Parathyroid adenoma (tissue), 2 donors: ENCODE measurements around the gene CCL8.

Source experiments
- H2AFZ ChIP-seq: fragments of 300-600 bp; sonication (generic); one replicate; pipeline ENCODE4 v1.7.0; 2017; ENCODE audit warnings: antibody characterized with exemption, mild to moderate bottlenecking
- H3K27ac ChIP-seq: fragments of 300-600 bp; sonication (generic); one replicate; pipeline ENCODE4 v1.7.0; 2017
- H3K27me3 ChIP-seq: fragments of 300-600 bp; sonication (generic); one replicate; pipeline ENCODE4 v1.7.0; 2017; ENCODE audit warnings: low read length; ENCODE audit not compliant: control insufficient read depth, insufficient read depth
- H3K36me3 ChIP-seq: fragments of 300-600 bp; sonication (generic); one replicate; pipeline ENCODE4 v1.7.0; 2017; ENCODE audit warnings: low read length; ENCODE audit not compliant: control insufficient read depth, insufficient read depth
- H3K4me1 ChIP-seq: fragments of 300-600 bp; sonication (generic); one replicate; pipeline ENCODE4 v1.7.0; 2017; ENCODE audit warnings: control low read depth
- H3K4me2 ChIP-seq: fragments of 300-600 bp; sonication (generic); one replicate; pipeline ENCODE4 v1.7.0; 2017; ENCODE audit warnings: low read length
- H3K4me3 ChIP-seq: fragments of 300-600 bp; sonication (generic); one replicate; pipeline ENCODE4 v1.7.0; 2017; ENCODE audit warnings: low read depth, low read length
- H3K79me2 ChIP-seq: fragments of 300-600 bp; sonication (generic); one replicate; pipeline ENCODE4 v1.7.0; 2017; ENCODE audit warnings: control low read depth
- H3K9ac ChIP-seq: fragments of 300-600 bp; sonication (generic); one replicate; pipeline ENCODE4 v1.7.0; 2017; ENCODE audit warnings: mild to moderate bottlenecking
- H3K9me3 ChIP-seq: fragments of 300-600 bp; sonication (generic); one replicate; pipeline ENCODE4 v1.7.0; 2017; ENCODE audit warnings: low read length; ENCODE audit not compliant: control insufficient read depth
- TF ChIP-seq, protein P1 (sequence below): fragments of 300-600 bp; sonication (generic); IDR thresholded peaks from one replicate; pipeline ENCODE4 v1.7.0; 2017; ENCODE audit warnings: antibody characterized with exemption, mild to moderate bottlenecking
- donor health status: primary hyperparathyroidism.

The CCL8 gene

GRCh38 chr17:34311291-34311690, 7.9 kb upstream of the CCL8 start:
- no peaks in the 10 kb centered on the region for H3K27me3 ChIP-seq
- H3K4me2 ChIP-seq: no peak overlapping the region
- H2AFZ ChIP-seq: no peak overlapping the region
- H3K36me3 ChIP-seq: no peaks in the 10 kb centered on the region
- no peaks in the 10 kb centered on the region for H3K4me1 ChIP-seq
- no peaks in the 10 kb centered on the region for H3K9me3 ChIP-seq
- no peaks in the 10 kb centered on the region for H3K79me2 ChIP-seq
- no peak overlapping the region for H3K4me3 ChIP-seq
- no peak overlapping the region for H3K9ac ChIP-seq
- H3K27ac ChIP-seq: no peak overlapping the region
- TF ChIP-seq, protein P1, sequence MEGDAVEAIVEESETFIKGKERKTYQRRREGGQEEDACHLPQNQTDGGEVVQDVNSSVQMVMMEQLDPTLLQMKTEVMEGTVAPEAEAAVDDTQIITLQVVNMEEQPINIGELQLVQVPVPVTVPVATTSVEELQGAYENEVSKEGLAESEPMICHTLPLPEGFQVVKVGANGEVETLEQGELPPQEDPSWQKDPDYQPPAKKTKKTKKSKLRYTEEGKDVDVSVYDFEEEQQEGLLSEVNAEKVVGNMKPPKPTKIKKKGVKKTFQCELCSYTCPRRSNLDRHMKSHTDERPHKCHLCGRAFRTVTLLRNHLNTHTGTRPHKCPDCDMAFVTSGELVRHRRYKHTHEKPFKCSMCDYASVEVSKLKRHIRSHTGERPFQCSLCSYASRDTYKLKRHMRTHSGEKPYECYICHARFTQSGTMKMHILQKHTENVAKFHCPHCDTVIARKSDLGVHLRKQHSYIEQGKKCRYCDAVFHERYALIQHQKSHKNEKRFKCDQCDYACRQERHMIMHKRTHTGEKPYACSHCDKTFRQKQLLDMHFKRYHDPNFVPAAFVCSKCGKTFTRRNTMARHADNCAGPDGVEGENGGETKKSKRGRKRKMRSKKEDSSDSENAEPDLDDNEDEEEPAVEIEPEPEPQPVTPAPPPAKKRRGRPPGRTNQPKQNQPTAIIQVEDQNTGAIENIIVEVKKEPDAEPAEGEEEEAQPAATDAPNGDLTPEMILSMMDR: no peak

DNA sequence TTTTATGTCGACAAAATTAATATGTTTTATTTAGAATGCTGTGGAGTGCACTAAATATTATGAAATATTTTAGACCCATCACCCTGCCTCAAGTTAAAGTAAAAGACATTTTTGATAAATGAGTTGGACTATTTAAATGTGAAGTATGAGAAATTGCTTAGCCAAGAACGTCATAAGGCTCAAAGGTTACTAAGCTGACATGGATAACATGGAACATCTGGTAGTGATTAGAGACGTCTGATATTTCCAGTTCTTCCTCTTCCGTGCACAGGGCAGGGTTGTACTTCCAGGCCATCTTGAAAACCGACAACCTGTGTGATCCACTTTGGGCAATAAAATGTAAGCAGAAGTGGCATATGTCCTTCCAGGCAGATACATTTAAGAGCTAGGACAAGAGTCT, 7.2 kb upstream of the CCL8 start:
- Histone ChIP-seq H3K4me1 (no peaks in the 10 kb centered on the region), H3K27me3 (no peaks in the 10 kb centered on the region), H3K4me2 (no peak overlapping the region), H3K4me3 (no peak overlapping the region), H2AFZ (no peak overlapping the region), H3K9ac (no peak overlapping the region), H3K9me3 (no peaks in the 10 kb centered on the region), H3K36me3 (no peaks in the 10 kb centered on the region), H3K79me2 (no peaks in the 10 kb centered on the region), H3K27ac (peak overlapping the region; percentile 20)
- TF ChIP-seq, protein P1: no peak

GRCh38 chr17:34313164-34313563, 6.1 kb upstream of the CCL8 start:
- no peaks in the 10 kb centered on the region for H3K27me3 ChIP-seq
- H2AFZ ChIP-seq: no peak overlapping the region
- no peaks in the 10 kb centered on the region for H3K4me1 ChIP-seq
- H3K27ac ChIP-seq: no peak overlapping the region
- H3K36me3 ChIP-seq: no peaks in the 10 kb centered on the region
- no peaks in the 10 kb centered on the region for H3K79me2 ChIP-seq
- H3K4me2 ChIP-seq: no peak overlapping the region
- H3K4me3 ChIP-seq: no peak overlapping the region
- TF ChIP-seq, protein P1: no peak
- no peaks in the 10 kb centered on the region for H3K9me3 ChIP-seq
- no peak overlapping the region for H3K9ac ChIP-seq

DNA sequence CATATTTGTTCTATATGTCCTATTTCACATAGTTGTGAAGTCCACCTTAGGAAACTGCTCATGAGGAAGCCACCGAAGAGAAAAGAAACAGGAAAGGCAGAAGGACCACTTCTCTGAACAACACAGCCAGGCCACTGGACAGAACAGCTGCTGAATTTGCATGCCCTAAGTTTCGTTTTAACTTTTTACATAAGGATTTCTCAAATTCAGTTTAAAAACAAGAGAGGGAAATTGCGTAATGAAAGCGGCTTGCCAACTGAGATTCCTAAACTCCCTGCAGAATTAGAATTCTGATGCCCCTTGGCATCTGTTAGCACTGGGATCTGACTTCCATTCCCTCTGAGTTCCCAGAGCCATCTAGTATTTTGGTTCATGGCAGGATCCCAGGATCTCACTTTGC, 5.0 kb upstream of the CCL8 start:
- Histone ChIP-seq H3K9ac (no peak overlapping the region), H3K4me2 (no peak overlapping the region), H2AFZ (no peak overlapping the region), H3K36me3 (no peaks in the 10 kb centered on the region), H3K9me3 (no peaks in the 10 kb centered on the region), H3K27me3 (no peaks in the 10 kb centered on the region), H3K79me2 (no peaks in the 10 kb centered on the region), H3K4me3 (no peak overlapping the region), H3K27ac (peak overlapping the region; percentile 36), H3K4me1 (no peaks in the 10 kb centered on the region)
- TF ChIP-seq, protein P1: no peak

DNA sequence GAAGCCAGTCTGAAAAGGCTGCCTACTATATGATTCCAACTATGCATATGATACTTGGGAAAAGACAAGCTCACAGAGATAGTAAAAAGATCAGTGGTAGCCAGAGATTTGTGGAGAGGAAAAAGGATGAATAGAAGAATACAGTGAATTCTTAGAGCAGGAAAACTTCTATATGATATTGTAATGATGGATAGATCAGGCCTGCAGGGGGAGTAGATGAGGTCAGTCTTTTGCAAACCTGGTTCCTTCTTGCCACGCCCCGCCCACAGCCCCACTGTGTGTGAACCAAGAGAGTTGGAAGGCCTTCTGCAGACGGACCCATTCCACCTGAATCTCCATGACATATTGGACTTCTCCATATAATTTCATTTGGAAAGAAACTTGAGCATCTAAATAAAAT, 761 bp upstream of the CCL8 start:
- no peak overlapping the region for H3K27ac ChIP-seq
- TF ChIP-seq, protein P1: no peak
- H3K36me3 ChIP-seq: no peaks in the 10 kb centered on the region
- no peaks in the 10 kb centered on the region for H3K9me3 ChIP-seq
- no peak overlapping the region for H3K4me3 ChIP-seq
- no peak overlapping the region for H3K4me2 ChIP-seq
- H3K4me1 ChIP-seq: no peaks in the 10 kb centered on the region
- H3K79me2 ChIP-seq: no peaks in the 10 kb centered on the region
- no peak overlapping the region for H2AFZ ChIP-seq
- no peak overlapping the region for H3K9ac ChIP-seq
- H3K27me3 ChIP-seq: no peaks in the 10 kb centered on the region
